DND-41 (cell line): ENCODE measurements around the gene C10orf143.

ENCODE experiments used
- ATAC-seq: fragments of 200-7000 bp; cut with Tn5 transposase; 3 replicates; pipeline ENCODE4 v1.9.1; 2021; ENCODE audit warnings: low read depth; ENCODE audit not compliant: insufficient read depth
- DNase-seq: peaks from one replicate; pipeline ENCODE4 v3.0.0-alpha.2; 2020
- H2AFZ ChIP-seq: 2 replicates; pipeline ENCODE4 v1.6.0; 2012; ENCODE audit warnings: low read depth, low read length
- H3K27ac ChIP-seq: 2 replicates; pipeline ENCODE4 v1.5.1; 2012; ENCODE audit warnings: low read length, inconsistent platforms
- H3K27me3 ChIP-seq: fragments of 200-600 bp; sonication (generic); 2 replicates; pipeline ENCODE4 v1.6.0; 2012; ENCODE audit warnings: low read length, mild to moderate bottlenecking, inconsistent platforms; ENCODE audit not compliant: insufficient read depth, poor library complexity
- H3K36me3 ChIP-seq: 2 replicates; pipeline ENCODE4 v1.5.1; 2012; ENCODE audit warnings: low read length, inconsistent platforms; ENCODE audit not compliant: insufficient read depth
- H3K4me1 ChIP-seq: 2 replicates; pipeline ENCODE4 v1.5.1; 2012; ENCODE audit warnings: mild to moderate bottlenecking, low read length; ENCODE audit not compliant: insufficient read depth
- H3K4me2 ChIP-seq: 2 replicates; pipeline ENCODE4 v1.6.0; 2012; ENCODE audit warnings: mild to moderate bottlenecking, moderate library complexity, low read length, inconsistent platforms; ENCODE audit not compliant: insufficient read depth
- H3K4me3 ChIP-seq, 2 experiments: fragments of 200-600 bp in 1 of 2; shearing (Covaris generic) in 1 of 2; 2 replicates each; pipeline ENCODE4 v1.5.1; 2012 to 2016; ENCODE audit warnings: inconsistent platforms in 2 of 2, low read length in 2 of 2, mild to moderate bottlenecking in 2 of 2, low read depth in 1 of 2, moderate library complexity in 1 of 2
- H3K79me2 ChIP-seq: 2 replicates; pipeline ENCODE4 v1.6.0; 2012; ENCODE audit warnings: low read length, inconsistent platforms; ENCODE audit not compliant: insufficient read depth
- H3K9ac ChIP-seq: 2 replicates; pipeline ENCODE4 v1.6.0; 2012; ENCODE audit warnings: low read depth, mild to moderate bottlenecking, inconsistent platforms, low read length, moderate library complexity
- H3K9me3 ChIP-seq: 2 replicates; pipeline ENCODE4 v1.5.1; 2012; ENCODE audit warnings: low read length, moderate library complexity, mild to moderate bottlenecking, inconsistent platforms; ENCODE audit not compliant: insufficient read depth, severe bottlenecking
- H4K20me1 ChIP-seq: 2 replicates; pipeline ENCODE4 v1.6.0; 2012; ENCODE audit warnings: low read length; ENCODE audit not compliant: insufficient read depth
- EZH2 ChIP-seq: IDR thresholded peaks from 3 replicates; pipeline ENCODE4 v1.6.1; 2012; ENCODE audit warnings: borderline replicate concordance, low read depth, mild to moderate bottlenecking, moderate library complexity, low read length, inconsistent platforms; ENCODE audit not compliant: severe bottlenecking
- TF ChIP-seq, protein P1 (sequence below): IDR thresholded peaks from 2 replicates; pipeline ENCODE4 v1.5.1; 2012; ENCODE audit warnings: borderline replicate concordance, low read length, moderate library complexity, mild to moderate bottlenecking; ENCODE audit not compliant: poor library complexity, severe bottlenecking; ENCODE audit errors: extremely low read depth

Gene C10orf143

GRCh38 chr10:130041451-130042371, 68.9 kb downstream of the C10orf143 start:
- Histone ChIP-seq H3K79me2 (no peaks in the 10 kb centered on the region), H3K27me3 (no peaks in the 10 kb centered on the region), H3K36me3 (no peaks in the 10 kb centered on the region), H3K4me3 (no peak overlapping the region), H3K4me1 (peaks cover 7% of the 10 kb centered on the region), H3K4me2 (no peak overlapping the region), H2AFZ (no peak overlapping the region), H3K9ac (no peak overlapping the region), H3K27ac (no peak overlapping the region), H4K20me1 (no peaks in the 10 kb centered on the region), H3K9me3 (no peaks in the 10 kb centered on the region)
- no peak for TF ChIP-seq EZH2
- TF ChIP-seq, protein P1, sequence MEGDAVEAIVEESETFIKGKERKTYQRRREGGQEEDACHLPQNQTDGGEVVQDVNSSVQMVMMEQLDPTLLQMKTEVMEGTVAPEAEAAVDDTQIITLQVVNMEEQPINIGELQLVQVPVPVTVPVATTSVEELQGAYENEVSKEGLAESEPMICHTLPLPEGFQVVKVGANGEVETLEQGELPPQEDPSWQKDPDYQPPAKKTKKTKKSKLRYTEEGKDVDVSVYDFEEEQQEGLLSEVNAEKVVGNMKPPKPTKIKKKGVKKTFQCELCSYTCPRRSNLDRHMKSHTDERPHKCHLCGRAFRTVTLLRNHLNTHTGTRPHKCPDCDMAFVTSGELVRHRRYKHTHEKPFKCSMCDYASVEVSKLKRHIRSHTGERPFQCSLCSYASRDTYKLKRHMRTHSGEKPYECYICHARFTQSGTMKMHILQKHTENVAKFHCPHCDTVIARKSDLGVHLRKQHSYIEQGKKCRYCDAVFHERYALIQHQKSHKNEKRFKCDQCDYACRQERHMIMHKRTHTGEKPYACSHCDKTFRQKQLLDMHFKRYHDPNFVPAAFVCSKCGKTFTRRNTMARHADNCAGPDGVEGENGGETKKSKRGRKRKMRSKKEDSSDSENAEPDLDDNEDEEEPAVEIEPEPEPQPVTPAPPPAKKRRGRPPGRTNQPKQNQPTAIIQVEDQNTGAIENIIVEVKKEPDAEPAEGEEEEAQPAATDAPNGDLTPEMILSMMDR, result no peak
- DNase-seq (no peak), ATAC-seq (no peak)

DNA sequence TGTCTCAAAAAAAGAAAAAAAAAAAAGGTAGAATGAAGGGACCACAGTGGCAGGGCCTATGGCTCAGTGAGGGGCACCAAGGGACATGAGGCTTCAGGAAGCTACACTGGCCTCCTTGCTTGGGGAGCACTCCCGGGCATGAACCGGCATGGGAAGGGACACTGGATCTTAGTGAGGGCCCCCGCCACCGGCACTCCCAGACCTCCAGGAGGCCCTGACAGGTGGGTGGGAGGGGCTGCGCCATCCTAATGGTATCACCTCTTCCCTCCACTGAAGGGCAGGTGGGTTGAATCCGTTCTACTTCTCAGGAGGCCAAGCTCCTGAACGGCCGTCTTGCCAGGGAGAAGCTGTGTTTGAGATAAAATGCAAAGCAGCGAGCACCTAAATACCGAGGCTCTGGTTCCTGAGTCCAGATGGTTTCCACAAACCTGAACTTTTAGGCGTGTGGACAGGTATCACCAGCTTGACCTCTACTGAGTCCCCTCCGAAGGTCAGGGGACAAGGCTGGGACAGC, 69.8 kb downstream of the C10orf143 start:
- Histone ChIP-seq H3K9me3 (no peaks in the 10 kb centered on the region), H2AFZ (no peak overlapping the region), H3K27ac (no peak overlapping the region), H3K9ac (no peak overlapping the region), H3K27me3 (no peaks in the 10 kb centered on the region), H3K4me1 (peaks cover 7% of the 10 kb centered on the region), H3K36me3 (no peaks in the 10 kb centered on the region), H3K4me2 (no peak overlapping the region), H3K4me3 (no peak overlapping the region), H4K20me1 (no peaks in the 10 kb centered on the region), H3K79me2 (no peaks in the 10 kb centered on the region)
- TF ChIP-seq, protein P1, result no peak
- TF ChIP-seq EZH2, result no peak
- ATAC-seq (no peak), DNase-seq (no peak)

GRCh38 chr10:130040351-130040750, 70.3 kb downstream of the C10orf143 start:
- Histone ChIP-seq H2AFZ (no peak overlapping the region), H4K20me1 (no peaks in the 10 kb centered on the region), H3K4me2 (no peak overlapping the region), H3K4me1 (peaks cover 1% of the 10 kb centered on the region), H3K4me3 (no peak overlapping the region), H3K36me3 (no peaks in the 10 kb centered on the region), H3K27me3 (no peaks in the 10 kb centered on the region), H3K27ac (no peak overlapping the region), H3K79me2 (no peaks in the 10 kb centered on the region), H3K9me3 (no peaks in the 10 kb centered on the region), H3K9ac (no peak overlapping the region)
- no peak for DNase-seq
- ATAC-seq, result no peak
- TF ChIP-seq, protein P1, result no peak
- no peak for TF ChIP-seq EZH2
